HG02642 (cell line): ENCODE results near the gene TRIM65.

Experiments used
- ATAC-seq: cut with Tn5 transposase; IDR thresholded peaks from one replicate; pipeline ENCODE4 v1.9.1; 2021; ENCODE audit warnings: mild to moderate bottlenecking; ENCODE audit not compliant: unreplicated experiment, poor library complexity

TRIM65 gene

DNA sequence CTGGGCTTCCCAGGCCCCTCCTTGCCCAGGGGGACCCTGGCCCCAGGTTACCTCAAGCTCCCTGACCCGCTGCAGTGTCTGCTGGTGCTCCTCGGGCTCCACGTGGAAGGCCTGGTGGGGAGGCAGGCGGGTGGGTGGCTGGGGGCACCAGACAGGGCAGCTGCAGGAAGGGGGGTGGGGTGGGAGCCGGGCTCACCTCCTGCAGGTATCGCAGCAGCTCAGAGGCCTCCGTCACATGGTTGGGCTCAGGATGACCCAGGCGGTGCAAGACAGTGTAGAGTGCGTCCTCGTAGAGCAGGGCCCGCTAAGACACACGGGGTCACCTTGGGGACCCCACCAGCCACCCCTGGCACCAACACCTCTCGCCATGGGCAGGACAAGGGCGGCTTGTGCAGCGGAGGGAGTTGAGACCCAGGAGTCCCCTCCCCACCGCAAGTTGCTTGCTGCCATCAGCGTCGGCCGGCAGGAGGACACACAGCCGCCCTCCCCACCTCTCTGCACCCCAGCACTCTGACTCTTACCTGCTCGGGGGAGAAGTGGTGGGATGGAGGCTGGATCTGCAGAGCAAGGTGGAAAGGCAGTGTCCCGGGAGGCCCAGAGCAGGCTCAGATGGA is 53.7 kb downstream of the TRIM65 start:
- no peak for ATAC-seq

DNA sequence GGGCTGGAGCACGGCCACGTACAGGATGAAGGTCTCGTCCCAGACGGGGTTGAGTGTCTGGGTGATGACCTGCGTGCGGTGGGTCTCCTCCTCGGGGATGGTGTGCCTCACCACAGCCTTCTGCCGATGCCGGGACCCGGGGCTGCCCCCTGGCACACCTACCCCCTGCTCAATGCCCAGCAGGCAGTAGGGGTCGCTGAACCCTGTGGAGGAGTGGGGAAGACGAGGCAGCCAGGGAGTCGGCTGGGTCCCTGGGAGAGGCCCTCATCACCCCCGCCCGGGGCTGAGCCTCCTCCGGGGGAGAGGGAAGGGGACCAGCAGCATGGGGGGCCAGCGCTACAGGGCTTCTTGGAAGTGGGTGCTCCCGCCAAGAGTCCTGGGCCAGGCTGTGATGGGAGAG is 54.3 kb downstream of the TRIM65 start:
- no peak for ATAC-seq

GRCh38 chr17:75840799-75841164 is 56.0 kb downstream of the TRIM65 start:
- no peak for ATAC-seq

DNA sequence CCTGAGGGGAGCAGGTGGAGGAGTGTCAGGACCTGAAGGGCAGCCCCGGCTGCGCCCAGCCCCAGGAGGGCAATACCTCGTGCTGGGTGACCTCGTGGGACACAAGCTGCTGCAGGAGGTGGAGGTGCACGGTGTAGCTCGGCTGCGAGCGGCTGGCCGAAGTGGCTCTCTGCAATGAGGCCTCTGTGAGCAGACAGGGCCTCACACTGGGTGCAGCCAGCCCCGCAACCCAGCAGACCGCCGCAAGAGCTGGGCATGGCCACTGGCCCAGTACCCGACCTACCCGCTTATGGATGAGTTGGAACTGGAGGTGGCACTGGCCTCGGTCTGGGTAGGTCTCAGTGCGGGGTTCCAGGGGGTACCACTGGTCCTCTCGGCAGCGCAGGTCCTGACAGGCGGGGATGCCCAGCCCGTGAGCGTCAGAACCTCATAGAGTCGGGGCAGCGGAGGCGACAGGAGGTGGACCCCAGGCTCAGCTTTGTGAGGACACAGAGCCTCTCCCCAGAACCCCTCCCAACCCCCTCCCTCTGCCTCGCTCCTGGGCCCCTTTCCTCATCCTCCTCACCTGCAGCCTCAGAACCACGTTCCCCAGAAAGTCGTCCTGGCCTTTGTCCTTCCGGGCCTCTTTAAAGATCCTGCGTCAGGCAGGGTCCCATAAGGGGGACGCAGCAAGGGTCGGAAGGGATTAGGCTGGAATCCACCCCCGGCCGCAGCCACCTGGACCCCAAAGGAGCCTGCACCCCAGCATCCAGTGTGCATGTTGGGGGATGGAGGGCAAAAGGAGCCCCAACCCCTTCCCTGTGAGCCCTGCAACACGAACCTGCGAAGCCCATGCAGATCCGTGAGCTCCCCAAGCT is 56.6 kb downstream of the TRIM65 start:
- ATAC-seq, result no peak
